Type B pancreatic cell (in vitro differentiated cells): ENCODE measurements around the gene KIFC3. TPM values are rescaled to one million over a fixed set of nuclear protein-coding genes. Genes with fewer than 3 reads are reported as not detected.
A peak's percentile ranks its signal among the peaks of the same experiment; 100 is the strongest.
"Not testable (repeated sequence)": the region's sequence is repeated elsewhere in the genome, so short reads cannot be mapped to it uniquely, and the experiment has no call there.

Experiments used
- DNase-seq: peaks from one replicate; pipeline ENCODE4 v3.0.0; 2021; ENCODE audit warnings: mixed read lengths; ENCODE audit not compliant: unreplicated experiment; ENCODE audit errors: extremely low spot score
- H3K27ac Mint-ChIP-seq: 2 replicates; pipeline ENCODE4 v1.8.0; 2021; ENCODE audit warnings: mild to moderate bottlenecking, mixed read lengths
- H3K27me3 Mint-ChIP-seq: 2 replicates; pipeline ENCODE4 v1.8.0; 2021; ENCODE audit warnings: mixed read lengths
- H3K36me3 Mint-ChIP-seq: 2 replicates; pipeline ENCODE4 v1.8.0; 2021; ENCODE audit warnings: mixed read lengths
- H3K4me1 Mint-ChIP-seq: one replicate; pipeline ENCODE4 v1.8.0; 2021; ENCODE audit warnings: mixed read lengths; ENCODE audit not compliant: unreplicated experiment
- H3K4me3 Mint-ChIP-seq: 2 replicates; pipeline ENCODE4 v1.8.0; 2021; ENCODE audit warnings: mild to moderate bottlenecking, mixed read lengths
- H3K9me3 Mint-ChIP-seq: 2 replicates; pipeline ENCODE4 v1.8.0; 2021; ENCODE audit warnings: mixed read lengths
- long read RNA-seq: library from polyadenylated mRNA; unstranded; transcript quantifications from one replicate; pipeline ENCODE4 v2.0.0, GENCODE V29; 2020
- total RNA-seq: library from RNA; stranded (reverse); gene quantifications from 2 replicates; pipeline ENCODE4 v1.2.1, GENCODE V29; 2021; ENCODE audit warnings: low replicate concordance
- TF ChIP-seq, protein P1 (sequence below): fragments of 200-600 bp; sonication (generic); conservative IDR thresholded peaks from 2 replicates; pipeline ENCODE4 v1.5.0; 2021; ENCODE audit warnings: antibody characterized with exemption, mild to moderate bottlenecking

Gene KIFC3, protein sequence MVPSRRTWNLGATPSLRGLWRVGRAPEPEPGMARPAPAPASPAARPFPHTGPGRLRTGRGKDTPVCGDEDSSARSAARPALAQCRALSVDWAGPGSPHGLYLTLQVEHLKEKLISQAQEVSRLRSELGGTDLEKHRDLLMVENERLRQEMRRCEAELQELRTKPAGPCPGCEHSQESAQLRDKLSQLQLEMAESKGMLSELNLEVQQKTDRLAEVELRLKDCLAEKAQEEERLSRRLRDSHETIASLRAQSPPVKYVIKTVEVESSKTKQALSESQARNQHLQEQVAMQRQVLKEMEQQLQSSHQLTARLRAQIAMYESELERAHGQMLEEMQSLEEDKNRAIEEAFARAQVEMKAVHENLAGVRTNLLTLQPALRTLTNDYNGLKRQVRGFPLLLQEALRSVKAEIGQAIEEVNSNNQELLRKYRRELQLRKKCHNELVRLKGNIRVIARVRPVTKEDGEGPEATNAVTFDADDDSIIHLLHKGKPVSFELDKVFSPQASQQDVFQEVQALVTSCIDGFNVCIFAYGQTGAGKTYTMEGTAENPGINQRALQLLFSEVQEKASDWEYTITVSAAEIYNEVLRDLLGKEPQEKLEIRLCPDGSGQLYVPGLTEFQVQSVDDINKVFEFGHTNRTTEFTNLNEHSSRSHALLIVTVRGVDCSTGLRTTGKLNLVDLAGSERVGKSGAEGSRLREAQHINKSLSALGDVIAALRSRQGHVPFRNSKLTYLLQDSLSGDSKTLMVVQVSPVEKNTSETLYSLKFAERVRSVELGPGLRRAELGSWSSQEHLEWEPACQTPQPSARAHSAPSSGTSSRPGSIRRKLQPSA
- total RNA-seq: 27.3 and 48.4 TPM in 2 replicates
- long read RNA-seq, partial matches to known transcripts: 3 of 12 reads
- long read RNA-seq, other reads (novel, unspliced or antisense): 9 of 12 reads

DNA sequence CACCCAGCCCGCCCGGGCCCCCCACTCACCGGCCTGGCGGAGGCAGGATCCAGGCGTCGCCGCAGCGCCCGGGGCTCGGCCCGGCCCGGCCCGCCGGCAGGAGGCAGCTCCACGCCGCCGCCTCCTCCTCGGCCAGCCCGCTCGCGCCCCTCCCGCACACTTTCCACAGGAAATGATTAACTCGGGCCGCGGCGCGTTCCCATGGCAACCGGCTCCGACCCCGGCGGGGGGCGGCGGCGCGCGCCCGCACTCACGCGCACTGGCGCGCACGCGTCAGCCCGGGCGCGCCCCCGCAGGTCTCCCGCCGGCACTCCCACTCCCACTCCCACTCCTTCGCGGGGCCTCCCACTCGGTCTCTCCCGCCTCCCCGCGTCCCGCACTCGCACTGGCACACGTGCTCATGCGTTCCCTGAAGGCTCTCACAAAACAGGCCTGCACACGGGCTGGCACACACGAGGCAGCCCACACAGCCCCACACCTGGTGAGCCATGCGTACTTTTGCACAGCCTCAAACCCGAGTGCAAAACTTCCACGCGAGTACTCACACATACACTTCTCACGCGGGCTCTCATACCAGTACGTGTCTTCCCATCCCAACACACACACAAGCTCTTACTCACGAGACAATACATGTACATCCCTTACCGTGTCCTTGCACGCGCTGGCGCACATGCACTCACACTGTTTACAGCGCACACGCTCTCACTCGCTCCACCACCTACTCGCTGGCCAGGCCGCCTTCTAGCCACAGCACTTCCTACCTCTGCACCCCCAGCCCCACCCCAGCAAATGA, at the start of gene KIFC3:
TSS of gene KIFC3 (minus strand) at position 151 of the 793 bp plus-strand sequence. CDS start 4,248 bp downstream, outside the sequence.
- no peak for DNase-seq
- TF ChIP-seq, protein P1, sequence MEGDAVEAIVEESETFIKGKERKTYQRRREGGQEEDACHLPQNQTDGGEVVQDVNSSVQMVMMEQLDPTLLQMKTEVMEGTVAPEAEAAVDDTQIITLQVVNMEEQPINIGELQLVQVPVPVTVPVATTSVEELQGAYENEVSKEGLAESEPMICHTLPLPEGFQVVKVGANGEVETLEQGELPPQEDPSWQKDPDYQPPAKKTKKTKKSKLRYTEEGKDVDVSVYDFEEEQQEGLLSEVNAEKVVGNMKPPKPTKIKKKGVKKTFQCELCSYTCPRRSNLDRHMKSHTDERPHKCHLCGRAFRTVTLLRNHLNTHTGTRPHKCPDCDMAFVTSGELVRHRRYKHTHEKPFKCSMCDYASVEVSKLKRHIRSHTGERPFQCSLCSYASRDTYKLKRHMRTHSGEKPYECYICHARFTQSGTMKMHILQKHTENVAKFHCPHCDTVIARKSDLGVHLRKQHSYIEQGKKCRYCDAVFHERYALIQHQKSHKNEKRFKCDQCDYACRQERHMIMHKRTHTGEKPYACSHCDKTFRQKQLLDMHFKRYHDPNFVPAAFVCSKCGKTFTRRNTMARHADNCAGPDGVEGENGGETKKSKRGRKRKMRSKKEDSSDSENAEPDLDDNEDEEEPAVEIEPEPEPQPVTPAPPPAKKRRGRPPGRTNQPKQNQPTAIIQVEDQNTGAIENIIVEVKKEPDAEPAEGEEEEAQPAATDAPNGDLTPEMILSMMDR: peak; percentile 31
- H3K4me3 Mint-ChIP-seq: peak within 1 kb of the TSS; percentile 96
- H3K27ac Mint-ChIP-seq: peak within 1 kb of the TSS; percentile 91
- no peaks in the 10 kb centered on the region for H3K36me3 Mint-ChIP-seq
- peaks cover 53% of the 10 kb centered on the region for H3K4me1 Mint-ChIP-seq
- peaks cover 4% of the 10 kb centered on the region for H3K27me3 Mint-ChIP-seq
- H3K9me3 Mint-ChIP-seq: no peaks in the 10 kb centered on the region

DNA sequence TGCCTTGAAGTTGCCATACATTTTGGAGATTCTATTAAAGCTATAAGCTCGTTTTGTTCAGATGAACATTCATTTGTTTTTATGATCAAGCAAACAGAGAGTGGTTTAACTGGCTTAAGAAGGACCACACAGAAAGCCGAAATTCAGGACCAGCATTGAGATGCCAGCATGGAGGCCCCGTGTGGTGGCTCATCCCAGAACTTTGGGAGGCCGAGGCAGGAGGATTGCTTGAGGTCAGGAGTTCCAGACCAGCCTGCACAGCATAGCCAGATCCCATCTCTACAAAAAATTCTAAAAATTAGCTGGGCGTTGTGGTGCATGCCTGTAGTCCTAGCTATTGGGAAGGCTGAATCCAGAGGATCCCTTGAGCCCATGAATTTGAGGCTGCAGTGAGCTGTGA, 45.9 kb upstream of the KIFC3 start:
- TF ChIP-seq, protein P1: no peak
- Mint-ChIP-seq H3K9me3 (no peaks in the 10 kb centered on the region), H3K4me1 (peaks cover 7% of the 10 kb centered on the region), H3K27ac (no peak overlapping the region), H3K27me3 (peaks cover 27% of the 10 kb centered on the region), H3K36me3 (no peaks in the 10 kb centered on the region), H3K4me3 (no peak overlapping the region)
- DNase-seq: no peak

DNA sequence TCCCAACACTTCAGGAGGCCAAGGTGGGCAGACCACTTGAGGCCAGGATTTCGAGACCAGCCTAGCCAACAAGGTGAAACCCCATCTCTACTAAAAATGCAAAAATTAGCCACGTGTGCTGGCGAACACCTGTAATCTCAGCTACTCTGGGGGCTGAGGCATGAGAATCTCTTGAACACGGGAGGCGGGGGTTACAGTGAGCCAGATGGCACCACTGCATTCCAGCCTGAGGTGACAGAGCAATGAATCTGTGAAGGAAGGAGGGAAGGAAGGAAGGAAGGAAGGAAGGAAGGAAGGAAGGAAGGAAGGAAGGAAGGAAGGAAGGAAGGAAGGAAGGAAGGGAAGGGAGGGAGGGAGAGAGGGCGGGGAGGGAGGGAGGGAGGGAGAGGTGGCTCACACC, 44.6 kb upstream of the KIFC3 start:
- H3K9me3 Mint-ChIP-seq, H3K4me3 Mint-ChIP-seq, H3K36me3 Mint-ChIP-seq, DNase-seq, H3K27ac Mint-ChIP-seq: not testable (repeated sequence)
- Mint-ChIP-seq H3K4me1 (peaks cover 11% of the 10 kb centered on the region), H3K27me3 (peaks cover 23% of the 10 kb centered on the region)

DNA sequence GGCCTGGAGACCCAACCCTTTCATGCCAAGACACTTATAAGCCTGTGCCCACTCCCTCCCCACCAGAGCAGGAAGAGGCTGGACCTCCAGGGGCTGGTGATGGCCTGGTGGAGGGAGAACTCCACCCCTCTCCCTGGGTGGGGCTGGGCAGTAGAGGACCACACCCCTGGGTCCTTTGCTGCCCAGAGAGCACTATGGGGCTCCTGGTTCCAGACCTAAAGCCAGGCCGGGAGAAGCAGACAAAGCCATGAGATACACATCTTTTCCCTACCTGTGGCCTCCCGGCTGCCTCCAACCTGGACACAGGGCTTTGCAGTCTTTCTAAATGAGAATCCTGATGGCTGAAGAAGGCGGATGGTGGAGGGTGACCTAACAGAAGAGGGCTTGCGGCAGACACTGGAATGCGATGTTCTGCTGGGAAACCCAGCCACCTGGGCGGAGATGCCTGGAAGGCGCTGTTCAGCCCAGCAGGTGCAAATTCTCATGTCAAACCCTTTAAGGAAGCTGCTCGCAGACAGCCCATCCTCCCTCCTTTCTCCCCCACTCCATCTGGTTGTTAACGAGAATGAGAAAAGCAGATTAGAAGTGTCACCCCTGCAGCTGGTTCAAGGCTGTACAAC, 43.9 kb upstream of the KIFC3 start:
- no peak for DNase-seq
- H3K27ac Mint-ChIP-seq: no peak overlapping the region
- H3K27me3 Mint-ChIP-seq: peaks cover 23% of the 10 kb centered on the region
- TF ChIP-seq, protein P1: no peak
- H3K4me1 Mint-ChIP-seq: peaks cover 11% of the 10 kb centered on the region
- no peaks in the 10 kb centered on the region for H3K36me3 Mint-ChIP-seq
- H3K4me3 Mint-ChIP-seq: peak overlapping the region; percentile 48
- H3K9me3 Mint-ChIP-seq: no peaks in the 10 kb centered on the region

DNA sequence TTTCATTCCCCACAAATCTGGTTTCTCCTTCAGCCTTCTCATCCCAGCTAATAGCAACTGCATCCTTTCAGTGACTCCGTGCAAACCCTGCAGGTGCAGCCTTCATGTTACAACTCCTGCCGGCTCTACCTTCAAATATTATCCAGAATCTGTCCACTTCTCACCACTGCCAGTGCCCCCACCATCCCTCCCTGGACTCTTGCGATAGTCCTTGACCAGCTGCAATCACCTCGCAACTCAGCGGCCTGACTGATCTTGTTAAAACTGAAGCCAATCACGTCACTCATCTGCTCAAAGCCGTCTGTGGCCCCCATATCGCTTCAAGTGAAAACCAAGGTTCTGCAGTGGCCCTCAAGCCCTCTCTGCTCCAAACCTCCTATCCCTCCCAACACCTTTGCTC, 42.8 kb upstream of the KIFC3 start:
- Mint-ChIP-seq H3K9me3 (no peaks in the 10 kb centered on the region), H3K27me3 (peaks cover 23% of the 10 kb centered on the region), H3K4me3 (no peak overlapping the region), H3K4me1 (peaks cover 11% of the 10 kb centered on the region), H3K36me3 (no peaks in the 10 kb centered on the region), H3K27ac (no peak overlapping the region)
- TF ChIP-seq, protein P1: no peak
- DNase-seq: no peak
